ENCODE measurements around the gene SLC17A2. TPM values are rescaled to one million over a fixed set of nuclear protein-coding genes. Genes with fewer than 3 reads are reported as not detected.

The SLC17A2 gene
- total and polyA plus RNA-seq, 2 of the 13 experiments (the other 11 are each of a cell fraction or from before 2014, with no cell fraction given), result 11.2 to 32.4 TPM

GRCh38 chr6:25889877-25890853, 40.3 kb downstream of the SLC17A2 start (continued):
- TF ChIP-seq LBX2 (CRISPR knock-in tag; IDR thresholded peaks at IDR 0.05; ENCODE audit: borderline replicate concordance) (no peak), SMC3 (IDR thresholded peaks at IDR 0.05; ENCODE audit: low read length) (peak; percentile 95), KLF16 (CRISPR knock-in tag; IDR thresholded peaks at IDR 0.05) (peak in 1 of 2 experiments; percentile 74; a peak in 2 of 4 replicates), WIZ (CRISPR knock-in tag; IDR thresholded peaks at IDR 0.05) (no peak), SMAD3 (CRISPR knock-in tag; IDR thresholded peaks at IDR 0.05) (0 out of 2 replicates have a peak, but pooled peaks have one; percentile 69), MZF1 (CRISPR knock-in tag; IDR thresholded peaks at IDR 0.05; ENCODE audit: borderline replicate concordance) (no peak), MED1 (CRISPR knock-in tag; IDR thresholded peaks at IDR 0.05) (peak; percentile 44; the same call in 1 of the 2 replicates), HDAC1 (CRISPR knock-in tag; IDR thresholded peaks at IDR 0.05) (no peak), SRF (IDR thresholded peaks at IDR 0.05; ENCODE audit: low read depth, low read length) (no peak), SIN3A (IDR thresholded peaks at IDR 0.05; ENCODE audit: borderline replicate concordance, low read depth, low read length) (no peak), PATZ1 (CRISPR knock-in tag; IDR thresholded peaks at IDR 0.05) (no peak), ZNF792 (CRISPR knock-in tag; IDR thresholded peaks at IDR 0.05) (no peak), NCOA5 (CRISPR knock-in tag; IDR thresholded peaks at IDR 0.05) (no peak), HES4 (CRISPR knock-in tag; IDR thresholded peaks at IDR 0.05; ENCODE audit: borderline replicate concordance) (no peak), RARA (CRISPR knock-in tag; IDR thresholded peaks at IDR 0.05) (no peak), ZNF530 (CRISPR knock-in tag; IDR thresholded peaks at IDR 0.05; ENCODE audit: low read depth) (no peak), ZNF605 (CRISPR knock-in tag; IDR thresholded peaks at IDR 0.05) (no peak), KLF6 (CRISPR knock-in tag; IDR thresholded peaks at IDR 0.05) (0 out of 2 replicates have a peak, but pooled peaks have one; percentile 65), POLR2A (IDR thresholded peaks at IDR 0.05; ENCODE audit: insufficient read depth in 1 of 2, low read depth in 2 of 2, low read length in 2 of 2) (no peak), ZNF614 (CRISPR knock-in tag; IDR thresholded peaks at IDR 0.05; ENCODE audit: borderline replicate concordance) (peak; percentile 62; the same call in 1 of the 2 replicates), ZNF75D (CRISPR knock-in tag; IDR thresholded peaks at IDR 0.05; ENCODE audit: borderline replicate concordance) (no peak), MED13 (CRISPR knock-in tag; IDR thresholded peaks at IDR 0.05) (no peak), ZNF205 (CRISPR knock-in tag; IDR thresholded peaks at IDR 0.05) (peak; percentile 97), BCLAF1 (IDR thresholded peaks at IDR 0.05) (no peak), HOMEZ (CRISPR knock-in tag; IDR thresholded peaks at IDR 0.05; ENCODE audit: low read depth) (0 out of 2 replicates have a peak, but pooled peaks have one; percentile 13)
